ENCODE data around the gene HOXC9. TPM values are rescaled to one million over a fixed set of nuclear protein-coding genes. Genes with fewer than 3 reads are reported as not detected.
"Not testable (repeated sequence)": the region's sequence is repeated elsewhere in the genome, so short reads cannot be mapped to it uniquely, and the experiment has no call there.

The HOXC9 gene
- total and polyA plus RNA-seq, 4 donors: not detected

GRCh38 chr12:54040148-54040494, 40.2 kb downstream of the HOXC9 start:
- Histone ChIP-seq H3K27me3 (ENCODE audit: control insufficient read depth in 4 of 4, insufficient read depth in 4 of 4, low read length in 3 of 4) (peaks cover 4 to 35% (median 8%) of the 10 kb centered on the region in 4 donors), H3K4me3 (ENCODE audit: low read depth in 1 of 3, low read length in 3 of 3) (no peak overlapping the region), H3K36me3 (ENCODE audit: control insufficient read depth in 4 of 4, insufficient read depth in 3 of 4, low read depth in 1 of 4, low read length in 3 of 4) (no peaks in the 10 kb centered on the region), H3K4me1 (ENCODE audit: control insufficient read depth in 4 of 4, insufficient read depth in 4 of 4, low read length in 3 of 4) (no peaks in the 10 kb centered on the region), H3K9me3 (ENCODE audit: control insufficient read depth in 4 of 4, low read length in 3 of 4) (no peaks in the 10 kb centered on the region), H3K9ac (ENCODE audit: low read depth in 1 of 2, low read length in 2 of 2) (no peak overlapping the region), H3K27ac (ENCODE audit: low read depth in 1 of 2, low read length in 2 of 2) (no peak overlapping the region)
- 38% methylated on average over 4 of the region's 4 CpGs for WGBS
- DNase-seq (ENCODE audit: low spot score): no peak
- TF ChIP-seq EGR1 (IDR thresholded peaks at IDR 0.05; ENCODE audit: low read depth in 2 of 2) (no peak), RXRA (IDR thresholded peaks at IDR 0.05) (no peak), HNF4A (conservative IDR thresholded peaks at IDR 0.05) (no peak), CTCF (IDR thresholded peaks at IDR 0.05; ENCODE audit: low read depth, low read length, missing input control) (no peak)

- H3K36me3 ChIP-seq (ENCODE audit: control insufficient read depth in 4 of 4, insufficient read depth in 3 of 4, low read depth in 1 of 4, low read length in 3 of 4): no peaks in the 10 kb centered on the region
- H3K4me3 ChIP-seq (ENCODE audit: low read depth in 1 of 3, low read length in 3 of 3): no peak overlapping the region
- DNase-seq (ENCODE audit: low spot score): no peak
- WGBS: 48% methylated on average over 3 of the region's 3 CpGs
- H3K27ac ChIP-seq (ENCODE audit: low read depth in 1 of 2, low read length in 2 of 2): no peak overlapping the region
- H3K9ac ChIP-seq (ENCODE audit: low read depth in 1 of 2, low read length in 2 of 2): no peak overlapping the region
- H3K9me3 ChIP-seq (ENCODE audit: control insufficient read depth in 4 of 4, low read length in 3 of 4): no peaks in the 10 kb centered on the region
- H3K27me3 ChIP-seq (ENCODE audit: control insufficient read depth in 4 of 4, insufficient read depth in 4 of 4, low read length in 3 of 4): peaks cover 5 to 35% (median 9%) of the 10 kb centered on the region in 4 donors
- TF ChIP-seq NR2F2 (IDR thresholded peaks at IDR 0.05) (no peak), TAF1 (conservative IDR thresholded peaks at IDR 0.05) (no peak), CTCF (IDR thresholded peaks at IDR 0.05; ENCODE audit: low read depth, low read length, missing input control) (no peak), FOXA1 (IDR thresholded peaks at IDR 0.05) (no peak)
- no peaks in the 10 kb centered on the region for H3K4me1 ChIP-seq (ENCODE audit: control insufficient read depth in 4 of 4, insufficient read depth in 4 of 4, low read length in 3 of 4)
Measured at GRCh38 chr12:54040648-54041047, 40.7 kb downstream of the HOXC9 start.

GRCh38 chr12:54041097-54041690, 41.2 kb downstream of the HOXC9 start:
- Histone ChIP-seq H3K4me3 (ENCODE audit: low read depth in 1 of 3, low read length in 3 of 3) (no peak overlapping the region), H3K27ac (ENCODE audit: low read depth in 1 of 2, low read length in 2 of 2) (no peak overlapping the region), H3K27me3 (ENCODE audit: control insufficient read depth in 4 of 4, insufficient read depth in 4 of 4, low read length in 3 of 4) (peaks cover 3 to 32% (median 11%) of the 10 kb centered on the region in 4 donors), H3K9me3 (ENCODE audit: control insufficient read depth in 4 of 4, low read length in 3 of 4) (no peaks in the 10 kb centered on the region), H3K9ac (ENCODE audit: low read depth in 1 of 2, low read length in 2 of 2) (no peak overlapping the region), H3K4me1 (ENCODE audit: control insufficient read depth in 4 of 4, insufficient read depth in 4 of 4, low read length in 3 of 4) (no peaks in the 10 kb centered on the region), H3K36me3 (ENCODE audit: control insufficient read depth in 4 of 4, insufficient read depth in 3 of 4, low read depth in 1 of 4, low read length in 3 of 4) (no peaks in the 10 kb centered on the region)
- WGBS: 40% methylated on average over 2 of the region's 2 CpGs
- TF ChIP-seq YY1 (IDR thresholded peaks at IDR 0.05) (no peak), ZBTB33 (IDR thresholded peaks at IDR 0.05) (no peak), FOXA1 (IDR thresholded peaks at IDR 0.05) (no peak), TAF1 (conservative IDR thresholded peaks at IDR 0.05) (no peak)
- DNase-seq (ENCODE audit: low spot score): no peak

- not testable (repeated sequence) for H3K27ac ChIP-seq (ENCODE audit: low read depth in 1 of 2, low read length in 2 of 2); H3K4me1 ChIP-seq (ENCODE audit: control insufficient read depth in 4 of 4, insufficient read depth in 4 of 4, low read length in 3 of 4); H3K9me3 ChIP-seq (ENCODE audit: control insufficient read depth in 4 of 4, low read length in 3 of 4); H3K4me3 ChIP-seq (ENCODE audit: low read depth in 1 of 3, low read length in 3 of 3); H3K9ac ChIP-seq (ENCODE audit: low read depth in 1 of 2, low read length in 2 of 2); H3K36me3 ChIP-seq (ENCODE audit: control insufficient read depth in 4 of 4, insufficient read depth in 3 of 4, low read depth in 1 of 4, low read length in 3 of 4); DNase-seq (ENCODE audit: low spot score)
- H3K27me3 ChIP-seq (ENCODE audit: control insufficient read depth in 4 of 4, insufficient read depth in 4 of 4, low read length in 3 of 4): peaks cover 6 to 30% (median 13%) of the 10 kb centered on the region in 4 donors
- WGBS: 46% methylated on average over 6 of the region's 6 CpGs
Measured at GRCh38 chr12:54042033-54042432, 42.1 kb downstream of the HOXC9 start.

All from liver (tissue), 9 donors.